WERI-Rb-1 (cell line): ENCODE measurements around the gene EFEMP1.

Source experiments
- DNase-seq: peaks from one replicate; pipeline ENCODE4 v3.0.0-alpha.2; 2020
- H3K27ac ChIP-seq: fragments of 250-450 bp; sonication (Bioruptor Pico); 2 replicates; pipeline ENCODE4 v1.5.1; 2020; ENCODE audit warnings: mild to moderate bottlenecking, moderate library complexity
- H3K27me3 ChIP-seq: fragments of 250-450 bp; sonication (Bioruptor Pico); 2 replicates; pipeline ENCODE4 v1.5.1; 2021; ENCODE audit warnings: mild to moderate bottlenecking, low read depth, moderate library complexity; ENCODE audit not compliant: insufficient read depth, severe bottlenecking
- H3K36me3 ChIP-seq: fragments of 250-450 bp; sonication (Bioruptor Pico); 2 replicates; pipeline ENCODE4 v1.5.1; 2020; ENCODE audit warnings: mild to moderate bottlenecking, moderate library complexity
- H3K4me3 ChIP-seq: 2 replicates; pipeline ENCODE4 v1.5.1; 2011; ENCODE audit warnings: low read depth, mild to moderate bottlenecking, control low read depth, low read length
- H3K9me3 ChIP-seq: fragments of 250-450 bp; sonication (Bioruptor Pico); 2 replicates; pipeline ENCODE4 v1.5.1; 2021; ENCODE audit warnings: mild to moderate bottlenecking, moderate library complexity; ENCODE audit not compliant: severe bottlenecking
- CTCF ChIP-seq: IDR thresholded peaks from 2 replicates; pipeline ENCODE4 v1.5.1; 2011; ENCODE audit warnings: low read depth, mild to moderate bottlenecking, control low read depth, inconsistent platforms, low read length

Gene EFEMP1

GRCh38 chr2:55948176-55948923, 24.8 kb upstream of the EFEMP1 start:
- Histone ChIP-seq H3K27me3 (no peaks in the 10 kb centered on the region), H3K9me3 (no peaks in the 10 kb centered on the region), H3K4me3 (no peak overlapping the region), H3K36me3 (no peaks in the 10 kb centered on the region), H3K27ac (no peak overlapping the region)
- TF ChIP-seq CTCF: no peak
- DNase-seq: no peak

- Histone ChIP-seq H3K36me3 (no peaks in the 10 kb centered on the region), H3K4me3 (no peak overlapping the region), H3K27ac (no peak overlapping the region), H3K27me3 (no peaks in the 10 kb centered on the region), H3K9me3 (no peaks in the 10 kb centered on the region)
- DNase-seq: no peak
- no peak for TF ChIP-seq CTCF
Measured at GRCh38 chr2:55947752-55948151, 24.2 kb upstream of the EFEMP1 start.

DNA sequence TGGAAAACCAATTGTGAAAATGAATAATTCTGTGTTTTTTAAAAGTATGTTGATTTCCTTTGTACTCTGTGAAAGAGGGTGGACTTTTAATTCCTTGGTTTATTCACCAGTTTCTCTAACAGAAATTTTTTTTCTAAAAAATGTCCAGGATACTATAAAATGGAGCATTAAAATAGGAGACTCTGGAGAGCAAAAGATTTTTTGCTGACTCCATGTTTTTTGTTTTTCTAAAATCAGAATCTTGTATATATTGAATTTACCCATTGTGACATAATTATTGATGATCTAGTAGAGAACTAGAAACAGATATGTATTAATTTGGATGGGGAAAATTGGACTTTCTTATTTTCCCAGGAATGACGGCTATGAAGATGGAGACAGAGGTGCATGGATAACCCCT, 23.2 kb upstream of the EFEMP1 start:
- Histone ChIP-seq H3K36me3 (no peaks in the 10 kb centered on the region), H3K9me3 (no peaks in the 10 kb centered on the region), H3K27me3 (no peaks in the 10 kb centered on the region), H3K27ac (no peak overlapping the region), H3K4me3 (no peak overlapping the region)
- DNase-seq: no peak
- TF ChIP-seq CTCF: no peak

- Histone ChIP-seq H3K27ac (no peak overlapping the region), H3K4me3 (no peak overlapping the region), H3K27me3 (no peaks in the 10 kb centered on the region), H3K36me3 (no peaks in the 10 kb centered on the region), H3K9me3 (no peaks in the 10 kb centered on the region)
- DNase-seq: no peak
- no peak for TF ChIP-seq CTCF
Measured at GRCh38 chr2:55943466-55943865, 19.9 kb upstream of the EFEMP1 start.

- no peak for TF ChIP-seq CTCF
- no peak overlapping the region for H3K27ac ChIP-seq
- no peaks in the 10 kb centered on the region for H3K36me3 ChIP-seq
- H3K4me3 ChIP-seq: no peak overlapping the region
- H3K9me3 ChIP-seq: no peaks in the 10 kb centered on the region
- H3K27me3 ChIP-seq: no peaks in the 10 kb centered on the region
- no peak for DNase-seq
Measured at GRCh38 chr2:55936351-55936750, 12.8 kb upstream of the EFEMP1 start.

DNA sequence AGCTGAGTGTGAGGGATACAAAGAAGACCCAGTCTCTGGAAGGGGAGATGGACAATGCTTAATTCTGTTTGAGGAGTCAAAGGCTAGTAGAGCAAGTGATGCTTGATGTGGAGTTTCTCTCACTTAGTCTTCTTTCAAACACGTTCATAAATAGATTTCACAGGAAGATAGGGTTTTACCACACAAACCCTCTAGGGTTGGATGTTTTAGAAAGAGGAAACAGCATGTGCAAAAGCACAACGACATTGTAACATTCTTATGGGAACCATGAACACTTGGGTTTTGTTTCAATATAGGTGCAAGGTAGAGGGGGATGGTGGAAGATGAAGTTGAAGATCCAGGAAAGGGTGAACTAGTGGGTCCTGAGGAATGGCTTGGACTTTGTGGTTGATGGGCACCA, 10.8 kb upstream of the EFEMP1 start:
- Histone ChIP-seq H3K9me3 (no peaks in the 10 kb centered on the region), H3K4me3 (no peak overlapping the region), H3K27ac (no peak overlapping the region), H3K36me3 (no peaks in the 10 kb centered on the region), H3K27me3 (no peaks in the 10 kb centered on the region)
- TF ChIP-seq CTCF: no peak
- DNase-seq: no peak
